GM21529 (cell line): Measurements from ENCODE around the gene ASB1.
"Not testable (repeated sequence)": the region's sequence is repeated elsewhere in the genome, so short reads cannot be mapped to it uniquely, and the experiment has no call there.

Source experiments
- ATAC-seq: cut with Tn5 transposase; IDR thresholded peaks from one replicate; pipeline ENCODE4 v1.9.1; 2021; ENCODE audit not compliant: unreplicated experiment

The ASB1 gene

DNA sequence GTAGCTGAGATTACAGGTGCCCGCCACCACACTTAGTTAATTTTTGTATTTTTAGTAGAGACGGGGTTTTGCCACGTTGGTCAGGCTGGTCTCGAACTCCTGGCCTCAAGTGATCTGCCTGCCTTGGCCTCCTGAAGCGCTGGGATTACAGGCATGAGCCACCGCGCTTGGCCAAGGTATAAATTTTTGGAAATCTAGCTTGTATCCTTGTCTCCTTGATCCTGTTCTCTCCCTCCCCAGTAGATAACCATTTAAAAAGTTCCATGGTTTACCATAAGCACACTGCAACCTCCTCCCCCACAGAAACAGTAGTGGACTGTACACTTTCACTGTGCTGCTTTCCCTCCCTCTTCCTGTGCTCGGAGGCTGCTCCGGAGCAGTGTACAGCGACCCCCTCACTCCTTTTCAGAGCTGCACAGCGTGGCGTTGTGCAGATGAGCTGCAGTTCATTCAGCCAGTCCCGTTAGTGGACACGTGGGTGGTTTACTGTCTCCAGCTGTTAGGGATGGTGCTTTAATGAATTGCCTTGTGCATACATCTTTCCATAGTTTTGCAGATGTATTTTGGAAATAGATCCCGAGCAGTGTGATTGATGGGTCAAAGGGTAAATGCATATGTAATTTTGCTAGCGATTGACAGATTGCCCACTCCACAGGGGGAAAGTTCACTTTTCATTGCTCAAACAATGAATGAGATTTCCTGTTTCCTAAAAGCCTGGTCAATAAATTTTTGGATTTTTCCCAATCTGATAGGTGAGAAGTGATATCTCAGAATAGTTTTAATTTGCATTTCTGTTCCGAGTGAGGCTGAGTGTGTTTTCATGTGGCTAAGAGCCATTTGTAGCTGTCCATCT, 14.8 kb downstream of the ASB1 start:
- ATAC-seq, result no peak

DNA sequence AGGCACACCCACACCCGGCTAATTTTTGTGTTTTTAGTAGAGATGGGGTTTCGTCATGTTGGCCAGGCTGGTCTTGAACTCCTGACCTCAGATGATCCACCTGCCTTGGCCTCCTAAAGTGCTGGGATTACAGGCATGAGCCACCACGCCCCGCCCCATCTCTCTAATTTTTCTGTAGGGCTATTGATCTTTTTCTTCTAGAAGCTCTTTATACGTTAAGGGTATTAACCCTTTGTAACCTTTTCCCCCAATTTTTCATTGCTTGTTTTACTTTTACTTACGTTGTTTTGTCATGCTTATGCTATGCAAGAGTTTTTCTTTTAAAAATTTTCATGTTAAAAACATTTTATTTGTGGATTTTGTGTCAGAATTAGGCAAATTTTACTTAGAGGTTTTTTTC, 15.5 kb downstream of the ASB1 start:
- not testable (repeated sequence) for ATAC-seq

DNA sequence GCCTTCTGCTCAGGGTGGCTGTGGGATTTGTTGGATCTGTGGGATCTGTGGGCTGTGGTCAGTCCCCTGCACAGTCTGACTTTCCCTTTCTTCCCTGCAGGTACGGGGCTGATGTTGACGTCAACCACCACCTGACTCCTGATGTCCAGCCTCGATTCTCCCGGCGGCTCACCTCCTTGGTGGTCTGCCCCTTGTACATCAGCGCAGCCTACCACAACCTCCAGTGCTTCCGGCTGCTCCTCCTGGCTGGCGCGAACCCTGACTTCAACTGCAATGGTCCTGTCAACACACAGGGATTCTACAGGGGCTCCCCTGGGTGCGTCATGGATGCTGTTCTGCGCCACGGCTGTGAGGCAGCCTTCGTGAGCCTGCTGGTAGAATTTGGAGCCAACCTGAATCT, 17.5 kb downstream of the ASB1 start:
- no peak for ATAC-seq

DNA sequence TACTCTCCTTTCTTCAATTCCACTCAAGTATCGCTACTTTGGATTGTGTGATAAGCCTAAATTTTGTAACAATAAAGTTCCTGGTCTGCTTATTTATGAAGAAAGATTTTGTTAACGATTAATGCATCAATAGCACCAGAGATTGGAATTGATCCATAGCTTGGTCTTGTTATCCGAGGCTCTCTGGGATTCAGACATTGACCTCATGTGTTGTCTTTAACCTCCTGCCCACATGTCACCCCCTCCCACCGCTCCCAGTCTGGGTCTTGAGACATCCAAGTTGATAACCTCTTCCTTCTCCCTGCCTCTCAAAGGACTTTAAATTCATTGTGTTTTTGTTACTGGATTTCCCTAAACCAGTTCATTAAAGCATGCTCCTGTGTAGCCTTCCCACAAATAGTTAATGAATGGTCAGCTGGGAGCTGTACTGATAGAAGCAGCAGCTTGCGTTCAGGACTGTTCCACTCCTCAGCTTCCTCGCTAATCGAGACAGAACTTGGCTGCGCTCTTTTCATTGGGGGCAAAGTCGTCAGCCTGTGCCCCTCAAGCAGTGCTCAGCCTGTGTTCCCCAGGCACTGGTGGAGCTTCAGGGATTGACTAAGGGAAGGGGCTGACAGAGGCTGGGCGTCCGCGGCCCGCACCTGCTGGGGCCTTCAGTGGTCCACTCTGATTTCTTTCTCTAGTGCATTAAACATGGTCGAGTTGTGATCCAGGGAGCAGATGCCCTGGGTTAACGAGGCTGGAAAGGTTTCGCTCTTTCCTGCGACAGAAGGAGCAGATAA, 18.9 kb downstream of the ASB1 start:
- no peak for ATAC-seq

DNA sequence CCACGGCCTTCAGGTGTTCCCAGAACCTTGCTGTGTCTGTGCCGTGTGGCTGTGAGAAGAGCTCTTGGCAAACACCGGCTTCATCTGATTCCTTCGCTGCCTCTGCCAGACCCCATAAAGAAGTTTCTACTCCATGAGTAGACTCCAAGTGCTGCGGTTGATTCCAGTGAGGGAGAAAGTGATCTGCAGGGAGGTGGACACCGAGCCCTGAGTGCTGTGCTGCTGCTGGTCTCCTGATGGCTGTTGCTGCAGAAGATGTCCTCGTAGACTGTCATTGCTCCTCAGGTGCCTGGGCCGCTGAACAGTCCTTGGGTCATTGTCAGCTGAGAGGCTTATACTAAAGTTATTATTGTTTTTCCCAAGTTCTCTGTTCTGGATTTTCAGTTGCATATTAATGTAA, 19.6 kb downstream of the ASB1 start:
- ATAC-seq, result no peak

DNA sequence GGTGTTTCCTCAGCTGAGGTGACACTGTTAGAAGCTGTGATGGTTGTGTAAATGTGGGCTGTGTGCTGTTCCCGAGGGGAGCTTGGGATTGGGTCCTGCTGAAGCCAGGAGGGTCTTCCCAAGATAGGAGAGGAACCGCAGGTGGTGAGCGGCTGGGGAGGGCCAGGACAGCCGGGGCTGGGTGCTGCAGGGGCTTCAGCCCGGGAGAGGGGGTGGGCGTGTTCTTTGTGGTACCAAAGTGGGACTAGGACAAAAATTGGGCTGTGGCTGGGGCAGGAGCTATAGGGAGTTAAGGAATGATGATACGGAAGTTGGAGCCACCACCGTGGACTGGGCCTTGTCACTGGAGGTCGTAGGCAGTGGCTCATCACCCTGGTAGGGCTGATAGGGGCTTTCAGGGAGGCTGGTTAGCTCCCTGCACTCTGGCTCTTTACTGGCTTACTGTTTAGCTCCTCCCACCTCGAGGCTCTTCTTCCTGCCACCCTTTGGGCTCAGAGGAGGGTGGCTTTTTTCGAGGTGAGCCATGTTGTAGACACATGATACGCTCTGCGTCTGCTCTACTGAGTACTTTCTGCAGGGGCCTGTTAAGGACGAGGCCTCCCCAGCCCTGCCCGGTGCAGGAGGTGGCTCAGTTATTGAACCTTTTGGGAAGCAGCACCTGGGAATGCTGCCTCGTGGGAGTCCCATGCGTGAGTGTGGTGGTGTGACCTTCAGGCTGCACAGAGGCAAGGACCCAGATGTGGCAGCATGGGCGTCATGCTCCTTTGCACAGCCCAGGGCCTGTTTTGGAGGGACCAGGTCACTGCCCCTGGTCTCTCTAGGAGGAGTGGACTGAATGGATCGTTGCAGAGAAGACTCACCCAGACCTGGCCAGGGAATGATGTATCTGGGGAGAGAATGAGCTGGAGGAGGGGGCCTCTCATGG, 21.6 kb downstream of the ASB1 start:
- no peak for ATAC-seq

DNA sequence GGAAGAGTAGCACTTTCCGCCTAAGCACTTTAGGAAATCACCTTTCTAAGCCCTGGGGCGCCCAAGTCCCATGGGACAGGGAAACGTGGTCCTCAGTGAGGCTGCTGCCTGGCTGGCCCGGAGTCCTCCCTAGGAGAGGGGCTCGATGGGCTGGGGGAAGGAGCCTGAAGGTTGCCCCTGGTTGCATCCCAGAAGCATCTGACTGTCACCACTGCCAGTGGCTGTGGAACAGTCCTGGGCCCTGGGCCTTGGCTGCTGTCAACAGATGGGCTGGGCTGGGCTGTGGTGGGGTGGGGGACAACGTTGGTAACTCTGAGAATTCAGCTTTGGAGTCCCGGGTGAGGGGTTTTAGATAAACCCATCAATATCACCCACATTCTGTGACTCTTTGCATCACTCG, 22.5 kb downstream of the ASB1 start:
- no peak for ATAC-seq

DNA sequence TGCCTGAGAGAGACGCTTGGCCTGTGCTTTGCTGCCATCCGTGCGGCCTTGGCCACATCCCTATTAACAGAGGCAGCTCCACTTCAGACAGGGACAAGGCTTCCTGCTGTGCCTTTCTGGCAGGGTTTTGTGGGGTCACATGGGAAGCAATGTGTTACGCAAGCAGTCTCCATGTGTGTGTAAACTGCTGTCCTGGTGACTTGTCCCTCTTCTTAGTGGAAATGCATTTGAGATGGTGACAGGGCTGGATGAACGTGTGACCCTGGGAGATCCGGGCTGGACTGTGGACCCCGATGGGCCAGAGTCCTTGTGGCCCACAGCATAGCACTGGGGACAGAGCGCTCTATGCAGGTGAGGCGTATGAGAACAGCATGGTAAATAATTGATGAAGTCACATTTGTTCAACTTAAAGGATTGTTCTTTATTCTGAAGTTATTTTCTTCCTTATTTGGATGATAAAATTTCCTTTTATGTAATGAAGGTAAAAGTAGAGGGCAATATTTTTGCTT, 23.2 kb downstream of the ASB1 start:
- no peak for ATAC-seq

DNA sequence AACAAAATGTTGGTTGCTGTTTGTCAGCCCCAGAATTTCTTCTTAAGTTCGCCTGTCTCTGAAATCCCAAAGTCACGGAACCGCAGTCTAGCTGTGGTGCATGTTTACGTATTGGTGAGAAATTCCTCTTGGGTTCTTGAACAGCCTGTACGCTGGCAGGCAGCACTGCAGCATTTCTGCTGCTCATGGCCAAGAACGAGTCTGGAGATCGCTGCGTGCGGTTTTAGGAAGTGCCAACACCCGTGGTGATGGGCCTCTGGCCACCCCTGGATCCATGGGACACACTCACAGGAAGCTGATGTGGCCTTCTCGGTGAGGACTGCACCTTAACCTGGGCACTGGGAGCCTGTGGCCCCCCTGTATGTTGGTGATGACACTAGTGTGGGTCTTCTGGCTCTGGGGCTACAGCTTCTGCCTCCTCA, 23.7 kb downstream of the ASB1 start:
- ATAC-seq, result no peak

DNA sequence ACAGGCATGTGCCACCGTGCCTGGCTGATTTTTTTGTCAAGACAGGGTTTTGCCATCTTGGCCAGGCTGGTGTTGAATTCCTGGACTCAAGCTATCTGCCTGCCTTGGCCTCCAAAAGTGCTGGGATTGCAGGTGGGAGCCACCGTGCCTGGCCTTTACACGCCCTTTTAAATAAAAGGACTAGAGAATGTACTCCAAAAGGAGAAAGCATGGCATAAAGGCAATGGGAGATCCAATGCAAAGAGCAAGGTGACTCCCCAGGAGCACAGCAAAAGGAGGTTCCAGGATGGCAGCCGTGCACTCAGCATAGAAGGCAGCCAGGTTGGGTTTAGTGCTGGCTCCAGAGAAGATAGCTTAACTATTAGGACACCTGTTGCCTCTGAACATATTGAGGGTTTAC, 27.1 kb downstream of the ASB1 start:
- ATAC-seq, result no peak

DNA sequence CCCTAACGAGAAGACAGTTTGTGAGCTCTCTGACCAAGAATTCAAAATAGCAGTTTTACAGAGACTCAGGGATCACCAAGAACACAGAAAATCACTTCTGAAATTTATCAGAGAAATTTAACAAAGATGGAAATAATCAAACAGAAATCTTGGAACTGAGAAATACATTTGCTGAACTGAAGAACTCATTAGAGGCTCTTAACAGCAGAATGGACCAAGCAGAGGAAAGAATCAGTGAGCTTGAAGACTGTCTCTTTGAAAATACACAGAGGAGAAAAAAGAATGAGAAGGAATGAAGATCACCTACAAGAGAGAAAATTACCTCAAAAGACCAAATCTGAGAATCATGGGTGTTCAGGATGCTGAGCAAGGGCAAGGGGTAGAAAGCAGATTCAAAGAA, 29.7 kb downstream of the ASB1 start:
- no peak for ATAC-seq

DNA sequence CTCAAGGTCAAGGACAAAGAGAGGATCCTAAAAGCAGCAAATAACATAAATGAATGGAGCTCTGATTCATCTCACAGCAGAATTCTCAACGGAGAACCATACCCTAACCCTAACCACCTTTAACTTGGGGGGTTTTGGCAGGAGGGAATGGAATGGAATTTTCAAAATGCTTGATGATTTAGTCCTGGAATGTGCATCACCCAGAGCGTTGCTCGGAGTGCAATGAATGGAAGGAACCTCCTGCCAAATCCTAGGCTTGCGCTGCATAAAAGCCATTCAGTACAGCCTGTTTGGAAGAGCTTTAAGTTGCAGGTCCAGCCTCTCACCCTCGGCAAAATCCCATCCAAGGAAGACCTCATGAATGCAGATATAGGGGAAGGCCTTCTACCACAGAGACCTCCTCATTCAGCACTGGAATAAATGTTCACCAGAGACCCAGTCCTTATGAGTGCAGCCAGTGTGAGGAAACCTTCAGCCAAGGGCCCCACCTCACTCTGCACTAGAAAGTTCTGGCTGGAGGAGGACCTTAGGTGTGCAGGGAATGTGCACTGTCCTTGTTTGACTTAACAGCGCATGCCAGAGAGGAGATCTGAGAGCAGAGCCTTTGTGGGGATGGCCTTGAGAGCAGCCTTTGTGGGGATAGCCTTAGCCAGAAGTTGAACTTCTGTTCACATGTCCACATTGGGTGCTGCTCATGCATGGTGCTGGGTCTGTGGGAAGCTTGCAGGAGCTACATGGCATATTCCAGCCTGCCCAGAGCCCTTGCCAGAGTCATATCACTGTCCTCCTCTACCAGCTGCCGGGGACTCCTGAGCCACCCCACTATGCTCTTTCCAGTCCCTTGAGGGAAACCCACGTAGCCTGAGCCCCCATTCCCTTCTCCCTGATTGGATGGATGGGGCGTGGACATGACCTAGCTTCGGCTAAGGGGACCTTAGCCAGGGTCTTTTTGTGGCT, 30.5 kb downstream of the ASB1 start:
- ATAC-seq, result no peak

DNA sequence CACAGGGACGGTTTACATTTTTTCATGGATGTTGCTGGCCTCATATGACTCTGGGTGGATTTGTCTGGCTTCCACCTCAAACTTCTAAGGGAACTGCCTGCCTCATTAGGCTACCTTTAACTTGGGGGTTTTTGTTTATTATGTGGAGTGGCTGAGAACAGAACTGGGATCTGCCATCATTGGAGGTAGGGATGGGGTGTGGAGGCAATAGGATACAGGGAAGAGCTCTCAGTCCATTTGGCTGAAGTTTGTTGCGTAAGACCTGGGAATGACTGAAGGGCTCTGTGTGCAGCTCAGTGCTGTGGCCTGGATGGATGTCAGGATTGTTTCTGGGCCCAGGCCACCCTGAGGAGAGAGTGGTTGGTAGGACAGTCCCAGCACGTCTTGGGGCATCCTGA, 31.2 kb downstream of the ASB1 start:
- ATAC-seq, result no peak

DNA sequence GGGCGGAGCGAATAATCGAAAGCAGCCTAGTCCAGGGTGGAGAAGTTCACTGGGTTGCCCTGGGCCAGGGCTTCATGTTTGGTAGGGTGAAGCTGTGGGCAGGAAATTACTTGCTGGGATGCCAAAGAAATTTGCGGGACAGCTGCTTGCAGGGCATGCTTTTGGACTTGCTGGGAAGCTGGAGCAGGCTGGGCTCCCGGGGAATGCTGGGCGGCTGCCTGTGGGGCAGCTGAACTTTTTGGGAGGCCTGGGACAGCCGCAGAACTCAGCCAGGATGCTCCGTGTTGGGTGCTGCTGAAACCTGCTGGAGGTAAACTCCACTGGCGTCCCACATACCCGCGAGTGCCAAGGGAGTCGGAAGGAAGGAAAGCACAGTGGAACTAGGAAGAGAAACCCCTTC, 31.9 kb downstream of the ASB1 start:
- no peak for ATAC-seq

DNA sequence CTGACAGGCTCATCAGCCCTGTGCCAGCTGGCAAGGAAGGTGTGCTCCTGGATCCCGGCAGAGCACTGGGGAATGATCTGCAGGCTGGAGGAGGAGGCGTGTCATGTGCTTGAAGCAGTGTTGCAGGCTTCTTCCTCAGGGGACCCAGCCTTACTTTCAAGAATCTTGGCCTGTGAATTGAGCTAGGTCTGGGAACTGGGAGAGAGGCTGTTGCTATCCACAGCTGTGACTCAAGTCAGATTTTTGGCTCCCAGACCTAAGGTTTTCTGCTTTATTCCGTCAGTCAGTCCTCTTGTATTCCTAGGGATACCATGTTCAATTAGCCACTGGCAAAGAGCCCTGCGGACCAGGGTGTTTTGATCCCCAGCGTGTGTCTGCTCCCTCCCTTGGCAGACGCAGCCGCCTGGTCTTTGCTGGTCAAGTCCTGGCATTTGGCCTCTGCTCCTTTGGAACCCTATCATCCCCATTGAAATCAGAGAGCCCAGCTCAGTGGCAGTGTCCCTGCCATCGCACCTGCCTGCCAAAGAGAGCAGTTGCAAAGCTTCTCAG, 32.4 kb downstream of the ASB1 start:
- no peak for ATAC-seq

DNA sequence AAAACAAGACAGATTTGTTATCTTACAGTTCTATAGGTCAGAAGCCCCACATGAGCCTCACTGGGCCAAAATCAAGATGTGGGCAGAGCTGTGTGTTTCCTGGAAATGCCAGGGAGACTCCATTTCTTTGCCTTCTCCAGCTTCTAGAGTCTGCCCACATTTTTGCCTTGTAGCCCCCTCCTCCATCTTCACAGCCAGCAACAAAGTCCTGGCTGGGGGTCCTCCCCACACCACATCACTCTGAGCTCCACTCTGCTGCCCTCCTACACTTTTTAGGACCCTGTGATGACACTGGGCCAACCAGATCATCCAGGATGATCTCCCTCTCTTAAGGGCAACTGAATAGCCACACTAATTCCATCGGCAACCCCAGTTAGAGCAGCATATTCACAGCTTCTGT, 34.3 kb downstream of the ASB1 start:
- no peak for ATAC-seq

DNA sequence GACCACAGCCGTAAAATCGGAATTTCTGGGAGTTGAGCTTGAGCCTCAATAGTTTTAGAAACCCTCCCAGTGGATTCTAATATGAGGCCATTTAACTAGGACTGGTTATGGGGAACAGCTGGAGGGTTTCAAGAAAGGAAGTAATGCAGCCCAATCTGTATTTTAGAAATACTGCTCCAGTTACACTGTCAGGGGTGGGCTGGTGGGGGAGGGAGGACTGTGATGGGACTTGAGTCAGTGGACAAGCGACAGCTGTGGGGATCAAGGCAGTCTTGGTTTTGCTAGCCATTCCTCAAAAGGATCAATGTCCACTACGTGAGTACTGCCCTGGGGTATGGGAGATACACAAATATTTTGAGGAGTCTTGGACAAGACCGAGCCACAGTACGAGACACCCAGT, 34.8 kb downstream of the ASB1 start:
- ATAC-seq, result no peak

DNA sequence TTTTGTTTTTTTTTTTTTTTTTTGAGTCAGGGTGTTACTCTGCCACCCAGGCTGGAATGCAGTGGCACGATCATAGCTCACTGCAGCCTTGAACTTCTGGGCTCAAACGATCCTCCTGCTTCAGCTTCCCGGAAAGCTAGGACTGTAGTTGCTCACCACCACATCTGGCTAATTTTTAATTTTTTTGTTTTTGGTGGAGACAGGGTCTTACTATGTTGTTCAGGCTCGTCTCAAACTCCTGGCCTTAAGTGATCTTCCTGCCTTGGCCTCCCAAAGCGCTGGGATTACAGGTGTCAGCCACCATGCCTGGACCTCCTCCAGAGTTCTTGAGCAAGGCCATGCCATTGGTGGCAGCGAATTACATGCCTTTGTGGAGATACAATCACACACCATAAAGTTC, 35.2 kb downstream of the ASB1 start:
- ATAC-seq, result no peak

DNA sequence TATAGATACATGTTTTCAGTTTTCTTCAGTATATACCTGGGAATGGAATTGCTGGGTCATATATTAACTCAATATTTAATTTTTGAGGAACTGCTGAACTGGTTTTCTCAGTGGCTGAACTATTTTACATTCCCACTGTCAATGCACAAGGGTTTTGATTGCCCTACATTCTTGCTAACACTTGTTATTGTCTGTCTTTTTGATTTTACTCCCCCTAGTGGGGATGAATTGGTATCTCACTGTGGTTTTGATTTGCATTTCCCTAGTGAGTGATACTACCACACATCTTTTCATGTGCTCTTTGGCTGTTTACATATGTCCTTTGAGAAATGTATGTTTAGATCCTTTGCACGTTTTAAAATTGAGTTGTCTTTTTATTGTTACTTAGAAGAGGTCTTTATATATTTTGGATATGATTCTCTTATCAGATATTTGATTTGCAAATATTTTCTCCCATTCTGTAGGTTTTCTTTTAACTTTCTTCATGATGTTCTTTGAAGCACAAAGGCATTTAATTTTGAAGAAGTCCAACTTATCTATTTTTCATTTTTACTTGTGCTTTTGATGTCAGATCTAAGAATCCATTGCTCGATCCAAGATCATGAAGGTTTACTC, 36.2 kb downstream of the ASB1 start:
- peak; percentile 66 for ATAC-seq
